H9 (cell line): ENCODE results near the gene LBX1. TPM values are rescaled to one million over a fixed set of nuclear protein-coding genes. Genes with fewer than 3 reads are reported as not detected.

Experiments used
- DNase-seq: peaks from one replicate; pipeline ENCODE4 v3.0.0-alpha.2; 2017
- H2AFZ ChIP-seq: one replicate; pipeline ENCODE4 v1.6.1; 2013; ENCODE audit warnings: mild to moderate bottlenecking, low read length, control low read depth, moderate library complexity
- H2AK5ac ChIP-seq: 2 replicates; pipeline ENCODE4 v1.6.1; 2013; ENCODE audit warnings: low read length, control low read depth, mixed read lengths; ENCODE audit not compliant: insufficient read length
- H2BK120ac ChIP-seq: one replicate; pipeline ENCODE4 v1.6.1; 2013; ENCODE audit warnings: low read depth, mild to moderate bottlenecking, low read length, control low read depth, inconsistent platforms; ENCODE audit not compliant: poor library complexity, severe bottlenecking
- H2BK12ac ChIP-seq: 2 replicates; pipeline ENCODE4 v1.6.1; 2013; ENCODE audit warnings: low read length, control low read depth, mixed read lengths, low read depth; ENCODE audit not compliant: insufficient read length
- H2BK15ac ChIP-seq: 2 replicates; pipeline ENCODE4 v1.6.1; 2013; ENCODE audit warnings: low read depth, low read length, control low read depth
- H2BK20ac ChIP-seq: one replicate; pipeline ENCODE4 v1.6.1; 2013; ENCODE audit warnings: low read depth, mild to moderate bottlenecking, low read length, control low read depth, inconsistent platforms; ENCODE audit not compliant: poor library complexity, severe bottlenecking
- H2BK5ac ChIP-seq: 2 replicates; pipeline ENCODE4 v1.6.1; 2013; ENCODE audit warnings: low read length, control low read depth, mixed read lengths; ENCODE audit not compliant: insufficient read length
- H3K14ac ChIP-seq: 2 replicates; pipeline ENCODE4 v1.6.1; 2013; ENCODE audit warnings: low read length, control low read depth; ENCODE audit not compliant: insufficient read depth
- H3K18ac ChIP-seq: 2 replicates; pipeline ENCODE4 v1.6.1; 2013; ENCODE audit warnings: low read depth, mild to moderate bottlenecking, mixed read lengths, low read length, control low read depth; ENCODE audit not compliant: insufficient read length
- H3K23ac ChIP-seq: 2 replicates; pipeline ENCODE4 v1.6.1; 2013; ENCODE audit warnings: low read length, control low read depth, mixed read lengths, low read depth; ENCODE audit not compliant: insufficient read length
- H3K23me2 ChIP-seq: 2 replicates; pipeline ENCODE4 v1.6.1; 2013; ENCODE audit warnings: low read depth, mild to moderate bottlenecking, mixed read lengths, low read length, control low read depth; ENCODE audit not compliant: insufficient read length, poor library complexity, severe bottlenecking
- H3K27ac ChIP-seq: 2 replicates; pipeline ENCODE4 v1.5.1; 2013; ENCODE audit warnings: low read length, control low read depth, mixed read lengths, low read depth; ENCODE audit not compliant: insufficient read length
- H3K27me3 ChIP-seq: 2 replicates; pipeline ENCODE4 v1.6.1; 2013; ENCODE audit warnings: low read length, control low read depth, inconsistent platforms; ENCODE audit not compliant: insufficient read depth
- H3K4ac ChIP-seq: 2 replicates; pipeline ENCODE4 v1.6.1; 2013; ENCODE audit warnings: low read depth, mild to moderate bottlenecking, control low read depth, inconsistent platforms, low read length, moderate library complexity
- H3K4me1 ChIP-seq: 2 replicates; pipeline ENCODE4 v1.6.1; 2013; ENCODE audit warnings: low read length, control low read depth, inconsistent platforms; ENCODE audit not compliant: insufficient read depth
- H3K4me2 ChIP-seq: 2 replicates; pipeline ENCODE4 v1.6.1; 2013; ENCODE audit warnings: low read length, control low read depth, mixed read lengths; ENCODE audit not compliant: insufficient read length, insufficient read depth
- H3K56ac ChIP-seq: 2 replicates; pipeline ENCODE4 v1.6.1; 2013; ENCODE audit warnings: low read depth, mild to moderate bottlenecking, mixed read lengths, low read length, control low read depth; ENCODE audit not compliant: insufficient read length
- H3K79me1 ChIP-seq: 2 replicates; pipeline ENCODE4 v1.6.1; 2013; ENCODE audit warnings: low read depth, mild to moderate bottlenecking, moderate library complexity, low read length, control low read depth, inconsistent platforms; ENCODE audit not compliant: insufficient read depth, poor library complexity, severe bottlenecking
- H3K79me2 ChIP-seq: 2 replicates; pipeline ENCODE4 v1.6.1; 2013; ENCODE audit warnings: low read length, control low read depth, inconsistent platforms; ENCODE audit not compliant: insufficient read depth
- H3K9ac ChIP-seq: 2 replicates; pipeline ENCODE4 v1.6.1; 2013; ENCODE audit warnings: low read length, control low read depth, mixed read lengths; ENCODE audit not compliant: insufficient read length; ENCODE audit errors: extremely low read depth
- H3K9me3 ChIP-seq: one replicate; pipeline ENCODE4 v1.6.1; 2013; ENCODE audit warnings: low read depth, low read length, inconsistent platforms; ENCODE audit not compliant: control insufficient read depth
- H3T11ph ChIP-seq: one replicate; pipeline ENCODE4 v1.6.1; 2013; ENCODE audit warnings: mild to moderate bottlenecking, low read length, control low read depth, inconsistent platforms
- H4K20me1 ChIP-seq: one replicate; pipeline ENCODE4 v1.6.1; 2013; ENCODE audit not compliant: control insufficient read depth, insufficient read length, insufficient read depth
- H4K5ac ChIP-seq: 2 replicates; pipeline ENCODE4 v1.6.1; 2013; ENCODE audit warnings: low read depth, mild to moderate bottlenecking, mixed read lengths, low read length, control low read depth; ENCODE audit not compliant: insufficient read length
- H4K8ac ChIP-seq: replicated peaks from 2 replicates; pipeline ENCODE4 v1.6.1; 2013; ENCODE audit warnings: low read length, control low read depth, mixed read lengths, low read depth; ENCODE audit not compliant: insufficient read length
- H4K91ac ChIP-seq: 2 replicates; pipeline ENCODE4 v1.6.1; 2013; ENCODE audit warnings: low read depth, mild to moderate bottlenecking, moderate library complexity, mixed read lengths, low read length, control low read depth; ENCODE audit not compliant: insufficient read length
- H3K27ac Mint-ChIP-seq, 3 experiments: 2 replicates in 2 of 3; 3 replicates in 1 of 3; pipeline ENCODE4 v1.8.0; 2020 to 2021; ENCODE audit warnings: mixed read lengths in 3 of 3, mild to moderate bottlenecking in 1 of 3, moderate library complexity in 1 of 3
- H3K27me3 Mint-ChIP-seq: 2 replicates; pipeline ENCODE4 v1.8.0; 2021; ENCODE audit warnings: low read depth, mild to moderate bottlenecking, moderate library complexity, mixed read lengths
- H3K36me3 Mint-ChIP-seq, 3 experiments: 2 replicates in 2 of 3; 3 replicates in 1 of 3; pipeline ENCODE4 v1.8.0; 2020 to 2021; ENCODE audit warnings: low read depth in 3 of 3, mixed read lengths in 3 of 3; ENCODE audit not compliant: insufficient read depth in 1 of 3
- H3K4me1 Mint-ChIP-seq, 2 experiments: 2 replicates each; pipeline ENCODE4 v1.8.0; 2020; ENCODE audit warnings: mixed read lengths in 2 of 2
- H3K4me3 Mint-ChIP-seq, 2 experiments: 2 replicates in 1 of 2; 3 replicates in 1 of 2; pipeline ENCODE4 v1.8.0; 2020 to 2021; ENCODE audit warnings: mild to moderate bottlenecking in 2 of 2, mixed read lengths in 2 of 2, moderate library complexity in 1 of 2
- H3K9me3 Mint-ChIP-seq, 2 experiments: 2 replicates in 1 of 2; 3 replicates in 1 of 2; pipeline ENCODE4 v1.8.0; 2020; ENCODE audit warnings: mild to moderate bottlenecking in 2 of 2, mixed read lengths in 2 of 2, moderate library complexity in 1 of 2
- CTCF ChIP-seq: fragments of 200-600 bp; sonication (generic); conservative IDR thresholded peaks from 3 replicates; pipeline ENCODE4 v1.8.0; 2021; ENCODE audit warnings: antibody characterized with exemption, mild to moderate bottlenecking
- WGBS: extraction: QIAGEN DNeasy Blood & Tissue Kit; methylation state at CpG from one replicate; pipeline ENCODE4 v1.1.7; 2013; ENCODE audit warnings: missing lambda C conversion rate, low lambda C conversion rate, mixed read lengths; ENCODE audit not compliant: insufficient read length; ENCODE audit errors: extremely low coverage; 5-methylcytosine and 5-hydroxymethylcytosine counted together
- total RNA-seq: library from RNA; stranded (reverse); gene quantifications from 2 replicates; pipeline ENCODE4 v1.2.1, GENCODE V29; 2021

The LBX1 gene
- total RNA-seq, 1 experiment from 2014 or later, result not detected

GRCh38 chr10:101188942-101189341 is 40.3 kb downstream of the LBX1 start:
- H3K9me3 ChIP-seq, result no peaks in the 10 kb centered on the region
- no peak overlapping the region for H2AK5ac ChIP-seq
- Mint-ChIP-seq H3K27ac (no peak overlapping the region), H3K4me3 (no peak overlapping the region), H3K27me3 (peaks cover 6% of the 10 kb centered on the region; the same call in 1 of the 2 replicates), H3K36me3 (no peaks in the 10 kb centered on the region), H3K9me3 (no peaks in the 10 kb centered on the region; a peak in 1 of 5 replicates), H3K4me1 (peaks cover 20 to 22% of the 10 kb centered on the region in 2 experiments)
- no peak overlapping the region for H3T11ph ChIP-seq
- no peak overlapping the region for H3K27ac ChIP-seq
- no peaks in the 10 kb centered on the region for H3K27me3 ChIP-seq
- H3K56ac ChIP-seq, result no peak overlapping the region
- no peaks in the 10 kb centered on the region for H3K23me2 ChIP-seq
- no peak overlapping the region for H3K14ac ChIP-seq
- no peak overlapping the region for H3K9ac ChIP-seq
- no peak overlapping the region for H4K8ac ChIP-seq
- H3K4me2 ChIP-seq, result no peak overlapping the region
- no peak overlapping the region for H2BK15ac ChIP-seq
- no peak overlapping the region for H4K91ac ChIP-seq
- no peak overlapping the region for H2BK20ac ChIP-seq
- no peak overlapping the region for H3K4ac ChIP-seq
- H3K4me1 ChIP-seq, result peaks cover 11% of the 10 kb centered on the region; the same call in 1 of the 2 replicates
- H4K20me1 ChIP-seq, result no peaks in the 10 kb centered on the region
- no peak overlapping the region for H3K18ac ChIP-seq
- H2BK5ac ChIP-seq, result no peak overlapping the region
- no peak for DNase-seq
- H3K79me2 ChIP-seq, result no peaks in the 10 kb centered on the region
- no peaks in the 10 kb centered on the region for H3K79me1 ChIP-seq
- no peak overlapping the region for H2BK12ac ChIP-seq
- no peak for TF ChIP-seq CTCF
- H3K23ac ChIP-seq, result no peak overlapping the region
- H4K5ac ChIP-seq, result no peak overlapping the region
- no CpG with 5 or more reads among the region's 4 CpGs for WGBS
- no peak overlapping the region for H2BK120ac ChIP-seq
- no peak overlapping the region for H2AFZ ChIP-seq
